Fibroblast of lung (primary cell): ENCODE results near the gene SPATA9. TPM values are rescaled to one million over a fixed set of nuclear protein-coding genes. Genes with fewer than 3 reads are reported as not detected.

Experiments used
- DNase-seq, 2 donors: peaks; one replicate each; pipeline versions ENCODE4 v3.0.0 to v3.0.0-alpha.2; 2010; ENCODE audit warnings: low read depth in 2 of 2
- H2AFZ ChIP-seq: 2 replicates; pipeline ENCODE4 v1.5.1; 2012; ENCODE audit warnings: low read length, control low read depth, inconsistent platforms
- H3K27ac ChIP-seq: 2 replicates; pipeline ENCODE4 v1.5.1; 2011; ENCODE audit warnings: low read length, control low read depth; ENCODE audit not compliant: insufficient read depth
- H3K27me3 ChIP-seq: 2 replicates; pipeline ENCODE4 v1.5.1; 2011; ENCODE audit warnings: mild to moderate bottlenecking, low read length; ENCODE audit not compliant: control insufficient read depth, insufficient read depth
- H3K36me3 ChIP-seq: 2 replicates; pipeline ENCODE4 v1.5.1; 2011; ENCODE audit warnings: low read length; ENCODE audit not compliant: control insufficient read depth, insufficient read depth
- H3K4me1 ChIP-seq: 2 replicates; pipeline ENCODE4 v1.5.1; 2011; ENCODE audit warnings: low read length; ENCODE audit not compliant: control insufficient read depth, insufficient read depth; ENCODE audit errors: extremely low read depth
- H3K4me2 ChIP-seq: 2 replicates; pipeline ENCODE4 v1.5.1; 2011; ENCODE audit warnings: low read length, control low read depth; ENCODE audit not compliant: insufficient read depth; ENCODE audit errors: extremely low read depth
- H3K4me3 ChIP-seq, 4 experiments: fragments of 200-600 bp in 1 of 4; sonication (generic) in 1 of 4; replicated peaks in 1 of 4; 2 replicates each; pipeline ENCODE4 v1.5.1; 2011 to 2016; ENCODE audit warnings: low read length in 4 of 4, low read depth in 3 of 4, mild to moderate bottlenecking in 3 of 4, control low read depth in 2 of 4, inconsistent platforms in 1 of 4, mixed read lengths in 1 of 4; ENCODE audit not compliant: insufficient read depth in 1 of 4; ENCODE audit errors: control extremely low read depth in 1 of 4
- H3K79me2 ChIP-seq: 2 replicates; pipeline ENCODE4 v1.5.1; 2012; ENCODE audit warnings: mild to moderate bottlenecking, low read length, inconsistent platforms; ENCODE audit not compliant: control insufficient read depth, insufficient read depth
- H3K9ac ChIP-seq: 2 replicates; pipeline ENCODE4 v1.5.1; 2011; ENCODE audit warnings: mild to moderate bottlenecking, low read length, control low read depth; ENCODE audit not compliant: insufficient read depth
- H3K9me3 ChIP-seq: 2 replicates; pipeline ENCODE4 v1.5.1; 2012; ENCODE audit warnings: low read depth, low read length; ENCODE audit not compliant: control insufficient read depth, insufficient read depth
- H4K20me1 ChIP-seq: 2 replicates; pipeline ENCODE4 v1.5.1; 2011; ENCODE audit warnings: low read length; ENCODE audit not compliant: control insufficient read depth, insufficient read depth; ENCODE audit errors: extremely low read depth
- EZH2 ChIP-seq: IDR thresholded peaks from 2 replicates; pipeline ENCODE4 v1.5.1; 2012; ENCODE audit warnings: low read length, control low read depth, mild to moderate bottlenecking; ENCODE audit errors: missing control alignments
- polyA plus RNA-seq, 2 donors: library from polyadenylated mRNA; depleted of rRNA in 1 of 2; stranded (reverse) in 1 of 2; unstranded in 1 of 2; fragments of >200 nt; gene quantifications; 2 replicates each; pipeline ENCODE4 v1.2.1, GENCODE V29; 2011 to 2012; ENCODE audit warnings: missing spikeins in 1 of 2
- total RNA-seq: library from RNA; depleted of rRNA; stranded (reverse); fragments of >200 nt; gene quantifications from 2 replicates; pipeline ENCODE4 v1.2.1, GENCODE V29; 2014
- TF ChIP-seq, protein P1 (sequence below), 2 donors: IDR thresholded peaks in 1 of 2; conservative IDR thresholded peaks in 1 of 2; 1 replicate in 1 of 2; 2 replicates in 1 of 2; pipeline ENCODE4 v1.5.1; 2011 to 2012; ENCODE audit warnings: low read length in 2 of 2, control low read depth in 1 of 2, inconsistent platforms in 1 of 2, low read depth in 1 of 2, mild to moderate bottlenecking in 1 of 2

Gene SPATA9
- total and polyA plus RNA-seq, 2 donors (not counting 1 experiment from before 2014, with no cell fraction given) = 0.66 to 1.7 TPM

DNA sequence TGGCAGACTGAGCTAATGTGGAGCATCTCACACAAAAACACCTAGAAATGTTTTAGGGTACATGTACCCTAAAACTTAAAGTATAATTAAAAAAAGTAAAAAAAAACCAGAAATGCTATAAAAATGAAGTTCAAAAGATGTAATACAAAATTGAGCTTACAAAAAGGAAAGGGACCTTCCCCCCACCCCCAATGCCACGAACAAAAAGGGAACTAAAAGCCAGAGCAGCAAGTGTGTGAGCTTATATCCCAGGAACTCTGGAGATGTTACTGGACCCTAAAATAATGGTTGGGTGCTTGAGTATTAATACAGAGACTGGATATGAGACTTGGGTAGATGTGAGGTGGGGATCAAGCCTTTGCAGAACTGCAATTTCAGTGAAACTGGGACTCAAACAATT is 11.0 kb downstream of the SPATA9 start:
- Histone ChIP-seq H3K9ac (no peak overlapping the region), H3K4me2 (no peak overlapping the region), H4K20me1 (no peaks in the 10 kb centered on the region), H3K27ac (no peak overlapping the region), H3K4me3 (no peak overlapping the region), H3K79me2 (no peaks in the 10 kb centered on the region), H3K27me3 (no peaks in the 10 kb centered on the region), H3K9me3 (no peaks in the 10 kb centered on the region), H3K36me3 (no peaks in the 10 kb centered on the region), H3K4me1 (peaks cover 15% of the 10 kb centered on the region), H2AFZ (no peak overlapping the region)
- TF ChIP-seq, protein P1, sequence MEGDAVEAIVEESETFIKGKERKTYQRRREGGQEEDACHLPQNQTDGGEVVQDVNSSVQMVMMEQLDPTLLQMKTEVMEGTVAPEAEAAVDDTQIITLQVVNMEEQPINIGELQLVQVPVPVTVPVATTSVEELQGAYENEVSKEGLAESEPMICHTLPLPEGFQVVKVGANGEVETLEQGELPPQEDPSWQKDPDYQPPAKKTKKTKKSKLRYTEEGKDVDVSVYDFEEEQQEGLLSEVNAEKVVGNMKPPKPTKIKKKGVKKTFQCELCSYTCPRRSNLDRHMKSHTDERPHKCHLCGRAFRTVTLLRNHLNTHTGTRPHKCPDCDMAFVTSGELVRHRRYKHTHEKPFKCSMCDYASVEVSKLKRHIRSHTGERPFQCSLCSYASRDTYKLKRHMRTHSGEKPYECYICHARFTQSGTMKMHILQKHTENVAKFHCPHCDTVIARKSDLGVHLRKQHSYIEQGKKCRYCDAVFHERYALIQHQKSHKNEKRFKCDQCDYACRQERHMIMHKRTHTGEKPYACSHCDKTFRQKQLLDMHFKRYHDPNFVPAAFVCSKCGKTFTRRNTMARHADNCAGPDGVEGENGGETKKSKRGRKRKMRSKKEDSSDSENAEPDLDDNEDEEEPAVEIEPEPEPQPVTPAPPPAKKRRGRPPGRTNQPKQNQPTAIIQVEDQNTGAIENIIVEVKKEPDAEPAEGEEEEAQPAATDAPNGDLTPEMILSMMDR (conservative IDR thresholded peaks at IDR 0.05 in 1 of 2, IDR thresholded peaks at IDR 0.05 in 1 of 2; ENCODE audit: low read depth in 1 of 2, low read length in 2 of 2) = no peak
- no peak for TF ChIP-seq EZH2
- no peak for DNase-seq

DNA sequence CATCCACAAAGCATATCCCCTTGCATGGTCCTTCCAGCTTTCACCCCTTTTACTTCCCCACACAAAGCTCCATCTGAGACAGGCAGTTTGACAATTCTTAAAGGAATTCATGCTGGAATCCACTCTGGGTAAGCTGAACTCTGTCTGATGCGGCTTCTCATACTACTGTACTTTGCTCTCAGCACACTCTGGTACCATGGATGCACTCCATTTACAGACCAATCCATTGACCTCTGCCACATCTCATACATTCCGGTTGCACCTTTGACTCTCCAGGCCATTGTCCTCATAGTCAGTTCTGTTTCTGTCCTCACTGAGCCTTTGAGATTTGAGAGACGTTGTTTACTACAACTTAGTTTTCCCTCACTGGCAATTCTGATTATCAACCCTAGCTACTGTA is 12.2 kb downstream of the SPATA9 start:
- no peak overlapping the region for H3K4me2 ChIP-seq
- TF ChIP-seq EZH2 = no peak
- TF ChIP-seq, protein P1 (conservative IDR thresholded peaks at IDR 0.05 in 1 of 2, IDR thresholded peaks at IDR 0.05 in 1 of 2; ENCODE audit: low read depth in 1 of 2, low read length in 2 of 2) = no peak
- no peak overlapping the region for H3K27ac ChIP-seq
- H3K4me3 ChIP-seq = no peak overlapping the region
- no peaks in the 10 kb centered on the region for H3K27me3 ChIP-seq
- no peaks in the 10 kb centered on the region for H3K36me3 ChIP-seq
- H3K79me2 ChIP-seq = no peaks in the 10 kb centered on the region
- H3K4me1 ChIP-seq = peaks cover 15% of the 10 kb centered on the region
- peak in 1 of 2 donors; percentile 42 for DNase-seq
- no peaks in the 10 kb centered on the region for H3K9me3 ChIP-seq
- H4K20me1 ChIP-seq = no peaks in the 10 kb centered on the region
- no peak overlapping the region for H2AFZ ChIP-seq
- H3K9ac ChIP-seq = no peak overlapping the region

DNA sequence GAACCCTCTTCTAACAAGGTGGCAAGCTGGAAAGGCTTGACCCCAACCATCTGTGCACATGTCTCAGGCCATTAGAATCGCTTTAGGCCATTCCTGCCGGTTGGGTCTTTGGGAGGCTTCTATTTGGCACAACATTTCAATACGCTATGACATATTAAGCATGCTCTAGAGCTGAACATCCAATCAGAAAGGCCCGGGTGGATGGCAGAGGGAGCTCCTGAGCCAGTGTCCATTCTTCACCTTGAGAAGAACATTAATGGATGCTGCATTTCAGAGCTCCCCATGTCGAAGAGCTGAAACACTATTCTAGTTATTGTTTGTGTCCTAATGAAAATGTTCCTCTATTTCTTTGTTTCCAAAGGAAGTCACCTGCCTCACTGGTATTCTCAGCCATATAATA is 12.8 kb downstream of the SPATA9 start:
- H3K79me2 ChIP-seq = no peaks in the 10 kb centered on the region
- H3K27me3 ChIP-seq = no peaks in the 10 kb centered on the region
- no peak for TF ChIP-seq EZH2
- TF ChIP-seq, protein P1 (conservative IDR thresholded peaks at IDR 0.05 in 1 of 2, IDR thresholded peaks at IDR 0.05 in 1 of 2; ENCODE audit: low read depth in 1 of 2, low read length in 2 of 2) = no peak
- H3K36me3 ChIP-seq = no peaks in the 10 kb centered on the region
- no peaks in the 10 kb centered on the region for H3K9me3 ChIP-seq
- DNase-seq = no peak
- no peak overlapping the region for H3K27ac ChIP-seq
- no peak overlapping the region for H3K9ac ChIP-seq
- peaks cover 15% of the 10 kb centered on the region for H3K4me1 ChIP-seq
- no peak overlapping the region for H2AFZ ChIP-seq
- no peak overlapping the region for H3K4me3 ChIP-seq
- no peak overlapping the region for H3K4me2 ChIP-seq
- H4K20me1 ChIP-seq = no peaks in the 10 kb centered on the region
